HG03025 (cell line): ENCODE results near the gene TMEM47.

Experiments used
- ATAC-seq: cut with Tn5 transposase; IDR thresholded peaks from one replicate; pipeline ENCODE4 v1.9.1; 2021; ENCODE audit warnings: mild to moderate bottlenecking, moderate library complexity; ENCODE audit not compliant: unreplicated experiment, low FRiP score

TMEM47 gene

DNA sequence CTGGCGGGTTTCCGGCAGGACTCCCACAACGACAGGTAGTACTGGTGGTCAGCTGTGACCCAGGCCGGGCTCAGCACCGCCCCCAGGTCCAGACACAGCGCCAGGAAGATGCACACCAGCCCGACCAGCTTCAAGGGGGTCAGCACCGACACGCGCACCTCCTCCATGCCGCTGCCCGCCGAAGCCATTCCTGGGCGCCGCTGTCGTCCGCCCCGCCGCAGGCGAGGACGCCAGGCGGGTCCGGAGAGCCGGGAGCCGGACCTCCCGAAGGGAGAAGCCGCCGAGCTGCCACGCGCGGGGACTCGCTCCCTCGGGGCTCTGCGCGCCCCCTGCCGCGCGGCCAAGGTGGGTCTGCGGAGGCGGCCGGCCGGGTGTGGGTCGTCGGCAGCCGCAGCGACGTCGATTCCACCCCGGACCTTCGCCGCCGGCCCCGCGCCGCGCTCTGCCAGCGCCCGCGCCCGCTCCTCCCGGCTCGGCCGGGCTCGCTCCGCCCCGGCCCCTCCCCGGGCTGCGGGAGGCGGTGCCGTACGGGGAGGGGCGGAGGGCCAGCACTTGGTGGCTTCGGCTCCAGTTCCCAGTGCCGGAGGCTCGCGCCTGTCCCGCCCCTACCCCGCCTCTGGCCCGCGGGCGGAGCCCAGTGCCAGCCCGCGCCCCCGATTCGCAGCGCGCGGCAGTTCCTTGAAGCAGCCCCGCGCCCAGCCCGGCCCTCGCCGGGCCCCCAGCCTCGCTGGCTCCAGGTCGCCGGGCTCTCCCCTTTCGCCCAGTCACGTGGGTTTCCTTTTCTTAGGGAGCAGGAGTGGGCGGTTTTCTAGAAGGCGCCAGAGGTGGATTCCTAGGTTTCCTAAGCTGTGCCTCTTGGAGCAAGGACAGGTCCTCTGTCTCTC lies at the start of gene TMEM47:
TMEM47 (minus strand) TSS at position 444 of the 884 bp plus-strand sequence; CDS start at position 188, 256 bp downstream.
- ATAC-seq: no peak

DNA sequence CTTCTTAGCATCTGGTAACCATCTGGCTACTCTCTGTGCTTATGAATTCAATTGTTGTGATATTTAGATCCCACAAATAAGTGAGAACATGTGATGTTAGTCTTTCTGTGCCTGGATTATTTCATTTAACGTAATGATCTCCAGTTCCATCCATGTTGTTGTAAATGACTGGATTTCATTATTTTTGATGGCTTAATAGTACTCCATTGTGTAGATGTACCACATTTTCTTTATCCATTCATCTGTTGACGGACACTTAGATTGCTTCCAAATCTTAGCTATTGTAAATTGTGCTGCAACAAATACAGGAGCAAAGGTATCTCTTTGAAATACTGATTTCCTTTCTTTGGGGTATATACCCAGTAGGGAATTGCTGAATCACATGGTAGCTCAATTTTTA lies 30.0 kb upstream of the TMEM47 start:
- ATAC-seq: no peak

DNA sequence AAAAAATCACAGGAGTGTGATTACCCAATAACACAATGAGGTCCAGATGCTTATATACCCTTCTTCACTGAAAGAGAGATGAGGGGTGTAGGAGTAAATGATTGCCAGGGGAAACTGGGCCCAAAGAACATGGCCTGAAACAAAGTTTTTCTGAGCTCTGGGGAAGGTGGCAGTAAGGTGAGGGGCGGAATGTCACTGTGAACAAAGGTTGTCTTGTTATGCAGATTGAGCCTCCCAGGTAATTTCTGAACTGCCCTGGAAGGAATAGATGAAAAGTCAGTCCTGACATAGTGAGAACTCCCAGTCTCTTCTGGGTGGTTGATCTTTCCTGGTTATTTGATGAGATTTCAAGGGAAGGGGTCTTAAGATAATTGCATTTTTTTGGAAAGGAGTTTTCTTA lies 2.5 kb upstream of the TMEM47 start:
- ATAC-seq: no peak

DNA sequence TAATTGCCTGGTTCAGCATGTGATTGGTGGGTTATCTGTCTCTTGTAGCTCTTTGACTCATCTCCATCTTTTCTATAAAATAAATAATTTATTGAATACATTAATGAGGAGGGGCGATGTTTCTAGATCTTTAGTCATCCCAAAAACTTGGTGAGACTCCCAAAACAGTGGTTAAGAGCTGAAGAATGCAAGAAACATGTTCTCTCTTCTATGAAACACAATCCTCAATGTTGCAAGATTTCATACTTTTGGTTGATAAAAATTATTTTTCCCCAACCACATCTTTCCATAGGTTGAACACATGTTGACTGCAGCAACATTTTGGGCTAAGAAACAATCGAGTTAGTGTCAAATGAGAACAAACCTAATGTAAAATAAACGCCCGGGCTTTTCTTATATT lies 1.2 kb upstream of the TMEM47 start:
- ATAC-seq: no peak

DNA sequence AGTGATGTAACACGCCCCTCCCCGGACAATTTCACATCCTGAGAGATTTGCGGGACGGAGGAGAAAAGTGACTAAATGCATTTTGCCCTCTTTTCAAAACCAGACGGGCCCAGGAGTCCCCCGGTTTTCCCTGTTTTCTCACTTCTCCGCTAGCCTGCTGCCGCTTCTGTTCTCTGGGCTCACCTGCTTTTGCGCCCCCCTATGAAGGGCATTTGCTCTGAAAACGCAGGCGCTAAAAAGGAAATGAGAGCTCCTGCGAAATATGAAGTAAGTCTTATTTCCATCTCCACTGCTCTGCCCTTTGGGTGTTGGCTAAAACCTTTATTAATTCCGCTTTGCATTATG lies 613 bp upstream of the TMEM47 start:
- no peak for ATAC-seq

DNA sequence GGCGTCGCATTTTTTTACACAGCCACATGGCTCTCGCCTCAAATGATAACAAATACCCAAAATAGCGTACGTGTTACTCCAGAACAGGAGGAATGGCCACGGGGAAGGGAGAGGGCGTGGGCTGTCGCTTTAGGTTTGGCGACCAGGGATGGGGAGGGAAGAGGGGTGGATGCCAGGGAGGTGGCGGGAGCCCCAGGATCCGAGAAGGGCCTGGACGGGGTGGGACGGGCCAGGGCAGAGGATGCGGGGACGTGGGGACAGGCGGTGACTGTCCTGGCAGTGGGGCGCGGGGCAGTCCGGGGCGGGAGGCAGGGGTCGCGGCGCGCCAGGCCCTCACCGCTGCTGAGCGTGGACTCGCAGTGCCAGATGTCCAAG lies 631 bp downstream of the TMEM47 start:
- no peak for ATAC-seq

DNA sequence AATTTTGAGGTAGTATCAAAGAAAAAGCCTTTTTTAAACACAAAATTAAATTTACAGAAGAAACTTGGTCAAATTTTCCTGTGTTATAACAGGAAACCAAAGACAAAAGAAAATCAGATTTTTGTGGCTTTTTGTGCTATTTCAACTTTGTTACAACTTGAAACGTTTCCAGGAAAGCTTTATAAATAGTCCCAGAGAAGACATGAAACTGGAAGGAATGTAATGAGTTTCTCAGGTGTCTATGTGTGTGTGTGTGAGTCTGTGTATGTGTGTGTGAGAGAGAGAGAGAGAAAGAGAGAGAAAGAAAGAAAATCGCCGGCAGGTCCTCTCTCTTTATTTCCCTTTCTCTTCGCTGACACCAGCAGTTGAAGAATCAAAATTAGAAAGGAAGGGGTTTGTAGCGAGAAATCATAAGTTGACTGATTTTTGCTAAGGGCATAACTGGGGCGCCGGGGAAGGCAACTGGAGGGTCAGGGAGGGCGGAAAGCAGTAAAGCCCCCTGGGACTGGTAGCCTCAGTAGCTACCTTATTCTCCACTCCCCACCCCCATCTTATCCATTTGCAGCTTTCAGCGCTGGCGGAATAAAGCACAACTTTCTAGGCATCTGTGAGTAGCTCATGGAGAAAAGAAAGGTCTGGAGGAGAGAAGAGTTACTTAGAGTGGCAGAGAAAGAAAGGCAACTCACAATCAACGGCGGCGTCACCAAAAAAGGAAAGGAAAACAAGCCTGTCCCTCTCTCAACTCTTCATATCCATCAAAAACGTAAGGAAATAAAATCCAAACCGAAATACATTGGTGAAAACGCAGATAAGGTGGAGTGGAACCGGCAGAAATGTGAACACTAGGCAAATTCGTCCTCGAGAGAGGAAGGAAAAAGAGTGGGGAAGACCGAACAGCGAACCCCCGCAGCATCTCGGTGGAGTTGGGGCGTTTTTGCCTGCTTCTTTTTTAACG lies 1.3 kb downstream of the TMEM47 start:
- no peak for ATAC-seq

DNA sequence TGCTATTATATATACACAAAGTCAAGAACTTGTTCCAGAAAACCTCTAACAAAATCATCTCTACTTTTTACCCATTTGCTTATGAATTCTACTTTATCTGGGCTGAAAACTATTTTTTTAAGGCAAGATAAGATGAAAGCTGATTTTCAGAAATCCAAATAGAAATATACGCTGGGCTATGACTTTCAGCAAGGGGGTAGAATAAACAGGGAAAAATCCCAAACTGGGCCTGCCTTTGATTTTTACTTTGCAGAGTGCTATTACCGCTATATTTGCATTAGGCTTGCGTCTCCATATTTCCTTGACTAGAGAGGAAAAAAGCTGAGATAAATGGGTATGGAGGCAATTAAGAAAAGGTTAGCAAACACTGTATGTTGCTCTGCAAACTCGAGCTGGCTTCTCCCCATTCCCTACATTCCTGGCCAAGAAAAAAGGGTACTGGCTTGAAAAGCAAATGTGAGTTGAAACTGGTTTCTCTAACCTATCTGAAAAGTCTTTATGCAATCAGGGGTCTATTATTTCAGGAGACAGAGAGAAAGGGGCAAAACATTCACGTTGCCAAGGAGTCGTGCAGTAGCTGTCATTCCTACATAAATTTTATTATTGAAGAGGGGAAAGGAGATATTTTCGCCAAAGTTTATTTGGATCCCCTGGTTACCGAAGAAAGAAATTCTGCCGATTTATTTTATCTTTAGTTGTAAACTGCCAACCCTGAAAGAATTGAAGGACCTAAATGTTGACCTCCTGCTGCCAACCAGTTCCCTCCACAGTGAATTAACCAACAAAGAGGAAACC lies 2.2 kb downstream of the TMEM47 start:
- ATAC-seq: no peak

DNA sequence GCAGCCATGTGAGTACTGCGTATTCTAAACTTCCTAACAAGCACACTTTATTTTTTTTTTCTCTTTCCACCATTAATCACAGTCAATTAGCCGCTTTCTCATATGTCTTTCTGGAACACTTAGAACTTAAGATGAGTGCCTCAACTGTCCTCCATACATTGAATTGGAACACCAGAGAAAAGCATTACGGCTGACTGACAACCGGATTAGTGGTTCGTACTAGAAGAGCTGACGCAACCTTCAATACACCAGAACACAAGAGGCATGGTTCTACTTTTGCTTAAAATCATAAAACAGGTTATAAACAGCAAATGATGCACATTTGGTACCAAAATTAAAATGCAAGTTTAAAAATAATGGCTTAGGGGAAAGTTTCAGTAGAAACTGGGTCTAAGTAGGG lies 3.3 kb downstream of the TMEM47 start:
- ATAC-seq: no peak

DNA sequence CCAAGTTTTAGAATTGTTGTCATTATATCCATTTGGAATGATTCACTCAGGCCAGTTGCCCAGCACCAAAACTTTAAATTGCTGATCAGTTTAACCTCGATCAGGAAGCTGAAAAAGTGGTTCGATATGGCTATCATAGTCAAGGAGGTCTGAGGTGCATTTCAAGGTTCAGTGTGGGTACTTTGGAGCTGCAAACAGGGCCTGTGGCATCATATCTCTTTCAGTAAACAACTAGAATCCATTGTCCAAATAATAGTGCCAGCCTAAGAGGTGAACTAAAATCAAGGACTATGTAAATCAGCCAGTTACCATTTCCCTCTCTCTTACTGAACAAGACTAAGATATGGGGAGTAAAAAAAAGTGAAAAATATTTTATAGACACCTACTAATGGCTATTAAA lies 14.2 kb downstream of the TMEM47 start:
- no peak for ATAC-seq

DNA sequence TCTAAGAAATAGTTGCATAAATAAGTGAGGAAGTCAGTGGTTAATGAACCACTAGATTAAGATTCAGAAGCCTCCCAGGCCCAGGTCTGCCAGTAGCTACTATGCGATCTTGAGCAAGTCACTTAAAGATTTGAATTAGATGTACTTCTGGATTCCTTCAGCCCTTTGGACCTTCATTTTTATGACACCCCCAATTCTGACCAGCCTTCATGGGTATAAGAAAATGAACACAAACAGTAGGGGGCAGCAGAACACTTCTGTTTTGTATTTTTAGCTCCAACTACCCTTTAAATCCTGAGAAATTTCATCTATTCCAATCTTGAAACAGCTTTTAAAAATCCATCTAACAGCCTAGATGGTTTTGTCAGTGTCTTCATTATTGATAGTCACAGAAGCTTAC lies 19.0 kb downstream of the TMEM47 start:
- no peak for ATAC-seq

DNA sequence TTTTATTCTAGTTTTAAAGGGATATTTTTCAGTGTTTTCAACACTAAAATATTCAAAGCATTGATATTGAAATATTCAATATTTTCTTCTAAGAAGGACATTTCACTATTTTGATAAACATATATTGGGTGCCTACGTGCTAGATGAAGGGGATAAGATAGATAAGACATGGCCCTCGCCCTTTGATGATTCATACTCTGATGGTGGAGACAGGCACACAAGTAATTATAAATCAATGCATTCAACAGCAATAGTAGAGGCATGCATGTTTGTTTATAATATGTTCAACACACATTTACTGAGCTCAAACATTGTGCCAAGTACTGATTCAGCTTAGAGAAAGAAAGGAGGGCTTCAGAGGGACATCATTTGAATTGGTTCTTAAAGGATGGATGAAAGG lies 22.7 kb downstream of the TMEM47 start:
- ATAC-seq: no peak

DNA sequence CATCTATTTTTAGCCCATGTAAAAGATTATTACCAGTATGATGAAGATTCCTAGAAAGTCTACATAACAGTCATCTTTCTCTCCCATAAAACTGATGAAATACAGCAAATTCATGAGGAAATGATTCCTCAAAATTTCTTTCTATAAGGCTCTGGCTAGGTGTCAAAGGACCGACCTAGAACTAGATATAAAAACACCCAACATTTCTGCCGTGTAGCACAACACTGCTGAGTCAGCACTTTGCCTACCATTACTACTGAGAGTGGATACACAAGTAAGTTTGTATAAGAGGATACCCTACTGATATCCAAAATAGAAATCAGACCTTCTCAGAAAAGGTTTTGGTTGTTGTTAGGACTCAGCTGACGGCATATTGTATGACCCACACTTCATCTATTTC lies 24.7 kb downstream of the TMEM47 start:
- ATAC-seq: no peak

DNA sequence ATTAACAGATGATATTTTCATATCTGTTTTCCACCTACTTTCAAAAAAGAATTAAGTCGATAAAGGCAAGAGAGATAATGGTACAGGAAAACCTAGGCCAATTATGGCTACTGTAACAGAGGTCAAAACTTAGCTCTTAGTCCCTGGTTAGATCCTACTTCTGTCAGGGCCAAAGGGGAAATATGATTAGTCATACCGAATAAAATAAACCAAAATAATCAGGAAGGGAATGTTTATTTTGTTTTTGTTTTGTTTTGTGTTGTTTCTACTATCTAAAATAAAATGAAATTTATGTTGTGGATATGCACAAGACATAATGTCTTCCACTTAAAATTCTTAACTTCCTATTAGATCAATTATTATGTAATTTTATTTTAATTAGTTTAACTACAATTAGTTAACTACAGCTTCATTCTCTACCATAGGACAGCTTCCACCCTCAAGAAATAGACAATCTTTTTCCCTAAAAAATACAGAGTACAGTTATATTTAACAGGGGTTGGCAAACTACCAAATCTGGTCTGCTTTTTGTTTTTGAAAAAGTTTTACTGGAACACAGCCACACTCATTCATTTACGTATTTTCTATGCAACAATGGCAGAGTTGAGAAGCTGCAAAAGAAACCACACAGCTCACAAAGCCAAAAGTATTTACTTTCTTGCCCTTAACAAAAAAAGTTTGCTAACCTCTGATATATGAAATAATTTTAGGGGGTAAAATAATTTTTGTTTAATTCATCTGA lies 25.4 kb downstream of the TMEM47 start:
- no peak for ATAC-seq

DNA sequence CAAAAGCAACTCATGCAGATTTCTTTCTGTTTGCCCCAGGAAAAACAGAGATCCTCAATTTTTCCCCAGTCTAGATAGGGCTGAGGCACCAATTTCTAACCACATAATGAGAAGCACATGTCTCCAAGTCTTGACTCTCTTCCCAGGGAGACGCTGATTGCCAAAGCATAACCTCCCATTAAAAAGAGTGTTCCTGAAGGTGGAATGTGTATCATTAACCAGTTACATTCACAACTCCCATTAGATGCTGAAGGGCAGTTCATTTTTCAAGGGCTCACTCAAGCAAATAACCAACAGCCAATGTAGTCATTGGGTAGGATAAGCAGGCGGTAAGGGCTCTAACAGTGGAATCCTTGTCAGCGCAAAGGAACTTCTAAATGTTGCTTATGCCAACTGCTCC lies 27.5 kb downstream of the TMEM47 start:
- no peak for ATAC-seq

DNA sequence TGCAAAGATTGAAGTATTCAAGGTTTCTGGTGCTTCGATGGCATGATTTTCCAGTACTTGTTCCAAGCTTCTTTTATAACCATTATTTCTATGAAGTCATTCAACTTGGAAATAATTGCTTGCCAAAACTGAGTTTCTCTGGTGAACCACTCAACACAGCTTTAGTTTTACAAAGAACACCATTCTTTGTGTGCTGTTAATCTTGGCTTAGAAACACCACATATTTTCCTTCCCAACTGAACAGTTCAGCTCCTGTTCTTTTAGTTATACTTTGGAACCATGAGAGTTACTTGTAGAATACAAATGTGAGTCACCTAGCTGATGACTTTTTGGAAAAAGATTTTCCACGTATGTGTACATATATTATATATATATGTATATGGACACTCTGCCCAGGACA lies 32.7 kb downstream of the TMEM47 start:
- ATAC-seq: no peak

DNA sequence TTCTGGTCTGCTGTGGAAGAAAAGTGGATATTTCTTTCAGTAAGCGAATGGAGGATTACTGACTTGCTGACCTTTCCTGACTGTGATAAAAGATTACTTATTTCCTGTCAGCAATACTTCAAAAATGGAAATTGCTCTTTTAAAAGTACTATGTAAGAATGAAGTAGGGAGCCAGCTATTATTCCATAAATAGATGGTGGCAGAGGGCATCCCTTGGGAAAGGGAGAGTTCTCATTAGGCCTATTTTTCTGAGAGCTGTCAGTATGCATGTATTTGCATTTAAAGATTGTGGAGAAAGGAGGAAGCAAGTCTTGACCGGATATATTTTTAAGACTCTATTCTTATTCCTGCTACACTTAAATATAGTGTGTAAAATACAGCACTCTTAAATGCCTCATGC lies 37.2 kb downstream of the TMEM47 start:
- ATAC-seq: no peak

DNA sequence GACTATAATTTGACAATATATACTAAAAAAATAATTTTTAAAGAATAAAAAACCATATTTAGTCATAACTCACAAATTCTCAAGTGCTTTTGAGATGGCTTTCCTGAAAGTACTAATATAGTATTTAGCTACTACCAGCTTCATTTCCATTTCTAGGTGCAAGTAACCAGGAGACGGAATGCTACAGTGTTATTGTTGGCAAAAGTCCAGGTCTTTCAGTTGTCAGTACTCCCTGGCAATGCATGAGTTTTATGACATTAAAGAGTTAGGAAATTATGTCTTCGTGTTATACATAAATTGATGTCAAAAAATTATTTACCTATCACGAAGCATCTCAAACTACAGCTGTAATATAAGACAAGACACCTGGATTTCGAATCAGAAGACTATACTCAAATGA lies 45.0 kb downstream of the TMEM47 start:
- ATAC-seq: no peak

DNA sequence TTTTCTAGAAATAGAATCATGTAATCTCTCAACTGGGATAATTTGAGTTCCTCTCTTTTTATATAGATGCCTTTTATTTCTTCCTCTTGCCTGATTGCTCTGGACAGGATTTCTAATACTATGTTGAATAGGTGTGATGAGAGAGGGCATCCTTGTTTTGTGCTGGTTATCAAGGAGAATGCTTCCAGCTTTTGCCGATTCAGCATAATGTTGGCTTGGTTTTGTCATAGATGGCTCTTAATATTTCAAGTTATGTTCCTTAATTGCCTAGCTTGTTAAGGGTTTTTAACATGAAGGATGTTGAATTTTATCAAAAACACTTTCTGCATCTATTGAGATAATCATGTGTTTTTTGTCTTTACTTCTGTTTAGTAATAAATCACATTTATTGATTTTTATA lies 58.7 kb downstream of the TMEM47 start:
- ATAC-seq: no peak

DNA sequence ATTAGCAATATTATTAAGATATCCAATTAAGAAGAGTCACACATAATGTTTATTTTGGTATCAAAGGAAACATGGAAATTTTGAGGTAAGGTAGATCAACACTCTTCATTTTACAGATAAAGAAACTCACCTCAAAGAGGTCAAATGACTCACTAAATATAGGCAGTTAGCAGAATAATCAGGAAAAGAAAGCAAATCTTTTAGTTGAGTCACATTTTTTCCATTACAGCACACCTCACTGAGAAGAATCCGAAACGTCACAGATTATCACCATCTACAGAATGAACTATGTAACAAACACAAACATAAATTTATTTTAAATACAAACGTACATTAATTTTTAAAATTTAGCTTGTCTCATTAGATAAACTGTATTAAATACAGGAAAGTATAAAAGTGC lies 70.1 kb downstream of the TMEM47 start:
- ATAC-seq: no peak
